Measurements from ENCODE around the gene YLPM1.

YLPM1 gene

DNA sequence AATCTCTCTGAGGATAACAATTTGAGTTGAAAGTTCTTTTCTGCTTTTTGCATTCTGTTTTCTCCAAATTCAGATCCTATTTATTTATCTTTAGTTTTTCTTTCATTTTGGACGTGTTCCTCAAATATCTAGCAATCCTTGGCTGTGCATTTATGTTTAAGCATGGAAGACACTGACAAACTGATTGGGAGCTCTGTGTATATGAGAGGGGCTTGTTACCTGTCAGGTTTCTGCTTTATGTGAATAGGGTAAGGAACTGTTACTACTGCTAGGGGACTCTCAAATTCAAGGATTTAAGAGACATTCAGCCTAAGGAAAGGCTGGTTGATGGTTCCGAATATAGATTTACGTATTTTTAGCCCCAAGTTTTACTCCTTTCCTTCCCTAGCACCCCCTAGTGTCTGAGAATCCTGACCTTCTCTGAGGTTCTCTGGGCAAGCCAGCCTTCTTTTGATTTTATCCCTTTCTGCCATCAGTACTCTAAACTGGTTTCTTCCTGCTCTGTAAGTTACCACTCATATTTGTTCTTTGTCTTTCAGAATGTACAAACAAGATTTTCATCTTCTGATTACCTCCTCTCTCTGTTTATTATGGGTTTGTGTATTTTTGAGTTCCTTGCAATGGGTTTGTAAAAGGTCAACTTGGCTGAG is 30.5 kb downstream of the YLPM1 start:
- DNase-seq (ENCODE audit: low read depth in 2 of 2), result no peak

DNA sequence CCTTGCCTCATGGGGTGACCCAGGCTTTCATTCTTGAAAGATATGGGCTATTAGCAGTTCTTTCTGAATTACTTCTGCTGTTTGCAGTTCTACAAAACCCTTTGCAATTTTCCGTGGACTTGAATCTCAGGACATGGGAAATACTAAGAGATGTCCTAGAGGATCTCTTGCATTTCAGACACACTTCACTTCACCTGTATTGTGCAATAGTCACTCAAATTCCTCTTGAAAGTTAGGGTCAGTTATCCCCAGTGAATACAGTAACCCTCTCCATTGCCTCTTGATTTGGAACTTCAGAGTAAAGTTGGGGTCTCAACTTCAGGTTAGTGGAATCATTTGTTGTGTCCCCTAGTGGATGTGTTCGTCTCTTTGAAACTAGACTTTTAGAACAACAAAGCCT is 31.8 kb downstream of the YLPM1 start:
- no peak for DNase-seq (ENCODE audit: low read depth in 2 of 2)

DNA sequence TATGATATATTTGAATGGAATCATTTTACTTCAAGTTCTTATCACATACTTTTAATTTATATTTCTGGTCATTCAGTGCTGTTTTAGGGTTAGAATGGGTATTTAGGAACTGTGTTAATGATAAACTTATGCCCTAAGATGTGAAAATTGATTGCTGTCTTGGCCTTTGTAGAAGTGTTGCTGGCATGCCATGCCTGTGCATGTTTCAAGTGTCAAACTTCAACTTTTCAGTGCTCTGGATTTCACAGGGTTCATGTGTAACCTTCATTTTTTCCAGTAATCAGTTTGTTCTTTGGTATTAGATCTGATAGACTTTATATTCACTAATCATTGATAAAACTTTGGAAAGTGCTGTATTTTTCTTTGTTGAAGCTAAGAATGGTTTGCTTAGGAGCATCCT is 36.6 kb downstream of the YLPM1 start:
- DNase-seq (ENCODE audit: low read depth in 2 of 2), result no peak

DNA sequence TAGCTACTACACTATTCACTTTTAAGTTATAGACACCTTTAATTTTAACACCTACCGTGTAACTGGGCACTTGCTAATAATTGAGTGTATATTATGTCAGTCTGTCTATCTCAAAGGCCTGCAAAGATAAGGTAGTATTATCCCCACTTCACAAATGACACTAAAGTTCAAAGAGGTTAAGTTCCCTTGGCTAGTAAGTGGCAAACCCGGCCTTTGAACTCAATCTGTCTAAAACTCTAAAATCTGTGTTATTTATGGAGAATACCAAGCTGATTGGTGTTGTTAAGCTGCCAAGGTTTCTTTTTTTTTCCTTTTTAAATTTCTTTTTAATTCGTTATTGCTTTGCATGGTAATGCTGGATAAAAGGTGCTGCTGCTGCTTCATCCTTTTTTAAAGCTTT is 37.7 kb downstream of the YLPM1 start:
- DNase-seq (ENCODE audit: low read depth in 2 of 2), result no peak

DNA sequence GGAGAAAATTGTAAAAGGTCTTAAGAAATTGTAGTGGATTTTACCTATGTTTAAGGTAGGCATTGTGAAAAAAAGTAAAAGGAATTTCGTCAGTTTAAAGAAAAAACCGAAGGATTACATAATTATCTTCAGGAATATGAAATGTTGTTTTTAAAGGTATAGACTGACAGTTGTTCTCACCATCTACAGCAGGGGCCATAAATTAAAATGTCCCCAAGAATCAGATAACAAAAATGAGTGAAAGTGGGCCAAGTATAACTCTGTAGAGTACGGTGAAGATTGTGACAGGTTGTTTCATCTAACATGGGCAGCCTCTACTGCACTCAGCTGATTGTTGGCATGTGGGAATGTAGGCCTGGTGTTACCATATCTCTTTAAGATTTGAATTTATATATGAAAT is 38.3 kb downstream of the YLPM1 start:
- no peak for DNase-seq (ENCODE audit: low read depth in 2 of 2)

DNA sequence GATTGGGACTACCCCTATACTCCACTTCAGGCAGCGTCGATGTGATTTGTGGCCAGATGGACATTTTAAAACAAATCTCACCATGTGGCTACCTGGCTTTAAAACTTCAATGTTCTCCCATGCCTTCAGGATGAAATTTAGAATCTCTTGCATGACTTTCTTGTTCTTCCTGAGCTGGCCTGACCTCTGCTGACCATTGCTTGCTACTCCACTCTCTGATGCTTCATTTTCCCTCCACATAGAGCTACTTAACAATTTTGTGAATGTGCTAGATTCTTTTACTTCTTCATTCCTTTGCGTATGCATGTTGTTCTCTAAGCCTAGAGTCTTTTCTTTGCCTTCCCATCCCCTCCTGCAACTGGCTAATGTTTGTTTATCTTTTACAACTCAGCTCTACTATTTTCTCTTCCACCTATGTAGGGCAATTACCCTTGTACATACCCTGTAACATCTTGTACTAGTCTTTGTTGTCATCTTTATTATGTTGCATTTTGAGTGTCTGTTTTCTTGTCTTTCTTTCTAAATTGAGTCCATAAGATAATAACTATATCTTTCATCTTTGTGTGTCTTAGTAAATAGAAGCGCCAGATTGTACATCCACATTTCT is 41.2 kb downstream of the YLPM1 start:
- peak in 1 of 2 experiments; percentile 23 for DNase-seq (ENCODE audit: low read depth in 2 of 2)

DNA sequence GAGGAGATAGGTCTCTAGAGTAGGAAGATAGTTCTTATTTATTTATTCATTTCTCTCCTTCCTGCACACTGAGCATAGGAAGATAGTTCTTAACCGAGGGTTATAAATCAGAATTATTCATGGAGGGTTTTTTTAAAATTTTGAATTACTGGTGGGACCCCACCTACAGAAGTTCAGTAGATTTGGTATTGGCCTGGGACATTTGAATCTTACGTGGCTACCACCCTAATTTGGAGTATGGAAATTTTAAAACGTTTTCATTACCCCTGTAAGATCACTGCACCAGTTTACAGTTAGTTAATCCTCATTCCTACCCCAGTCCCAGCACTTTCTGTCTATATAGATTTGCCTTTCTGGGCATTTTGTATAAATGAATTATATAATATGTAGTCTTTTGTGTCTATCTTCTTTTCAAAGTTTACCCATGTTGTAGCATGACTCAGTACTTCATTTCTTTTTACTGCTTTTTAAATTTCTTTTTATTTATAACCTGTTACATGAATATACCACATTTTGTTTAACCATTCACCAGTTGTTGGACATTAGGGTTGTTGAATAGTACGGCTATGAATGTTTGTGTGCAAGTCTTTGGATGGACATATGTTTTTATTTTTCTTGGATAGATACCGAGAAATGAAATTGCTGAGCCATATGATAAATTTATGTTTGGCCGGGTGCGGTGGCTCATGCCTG is 44.9 kb downstream of the YLPM1 start:
- no peak for DNase-seq (ENCODE audit: low read depth in 2 of 2)

DNA sequence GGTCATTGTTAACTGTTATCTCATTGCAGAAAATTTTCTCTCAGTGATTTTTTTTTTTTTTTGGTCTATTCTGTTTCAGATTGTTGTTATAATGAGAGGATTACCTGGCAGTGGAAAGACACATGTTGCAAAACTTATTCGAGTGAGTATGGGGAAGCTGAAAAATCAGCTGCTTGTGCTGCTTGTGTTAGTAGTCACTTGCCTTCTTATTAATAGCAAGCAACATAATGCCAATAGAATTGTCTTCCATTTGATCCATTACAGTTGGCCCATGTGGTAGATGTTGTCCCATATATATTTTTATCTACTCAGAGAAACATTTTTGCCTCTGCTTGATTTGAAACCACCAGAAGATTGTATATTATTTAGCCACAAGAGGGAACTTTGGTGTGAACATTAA is 53.0 kb downstream of the YLPM1 start:
- DNase-seq (ENCODE audit: low read depth in 2 of 2), result no peak

DNA sequence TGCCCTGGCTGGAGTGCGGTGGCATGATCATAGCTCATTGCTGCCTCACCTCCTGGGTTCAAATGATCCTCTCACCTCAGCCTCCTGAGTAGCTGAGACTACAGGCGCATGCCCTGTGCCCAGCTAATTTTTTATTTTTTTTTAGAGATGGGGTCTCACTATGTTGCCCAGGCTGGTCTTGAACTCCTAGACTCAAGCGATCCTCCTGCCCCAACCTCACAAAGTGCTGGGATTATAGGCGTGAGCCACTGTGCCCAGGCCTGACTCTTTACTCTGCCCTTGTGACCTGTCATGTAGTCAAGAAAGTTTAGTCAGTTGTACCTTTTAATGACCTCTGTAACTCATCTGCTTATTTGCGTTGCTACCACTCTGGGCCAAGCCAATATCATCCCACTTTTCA is 57.2 kb downstream of the YLPM1 start:
- no peak for DNase-seq (ENCODE audit: low read depth in 2 of 2)

DNA sequence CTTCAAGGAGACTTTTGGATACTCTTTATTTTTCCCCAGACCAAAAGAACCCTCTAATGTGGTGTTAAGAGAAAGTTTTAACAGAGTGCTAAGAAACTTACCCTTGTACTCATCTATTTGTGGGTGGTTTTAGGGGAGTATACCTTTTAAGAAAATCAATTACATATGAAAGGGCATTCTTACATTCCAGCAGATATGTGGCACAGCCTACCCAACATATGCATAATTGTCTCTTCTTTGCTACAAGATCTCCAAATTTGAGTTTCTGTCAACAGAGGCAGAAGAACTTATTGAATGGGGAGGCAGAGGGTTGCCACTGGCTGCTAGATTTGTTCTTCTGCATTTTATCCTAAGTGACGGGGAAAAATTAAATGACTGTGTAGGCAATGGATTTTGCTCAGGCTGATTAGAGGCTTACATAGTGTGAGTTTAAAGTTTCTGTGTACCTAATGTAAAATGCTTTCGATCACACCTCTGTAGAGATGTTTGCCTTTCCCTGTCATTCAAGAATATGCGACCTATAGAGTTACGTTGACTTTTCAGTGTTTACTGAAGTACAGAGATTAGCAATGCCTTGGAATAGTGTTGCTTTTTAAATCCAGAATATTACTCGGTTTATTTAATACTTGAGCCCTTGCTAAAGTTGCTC is 58.3 kb downstream of the YLPM1 start:
- no peak for DNase-seq (ENCODE audit: low read depth in 2 of 2)

DNA sequence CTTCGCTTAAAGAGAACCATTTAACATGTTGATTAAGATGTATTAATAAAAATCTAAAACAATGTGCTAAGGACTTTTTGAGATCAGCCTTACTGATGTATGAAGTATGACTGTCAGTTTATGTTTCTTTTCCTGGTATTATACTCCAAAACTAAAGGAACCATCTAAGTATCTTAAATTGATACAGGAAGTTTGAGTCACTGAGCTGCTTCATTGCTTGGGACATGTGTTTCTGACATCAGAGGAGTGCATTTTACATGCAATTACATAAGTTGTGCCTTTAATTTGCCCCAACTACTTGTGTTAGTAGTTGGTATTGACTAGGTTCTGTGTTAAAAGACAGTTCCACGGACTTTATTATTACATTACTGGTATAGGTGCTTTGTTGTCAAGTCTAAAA is 61.9 kb downstream of the YLPM1 start:
- no peak for DNase-seq (ENCODE audit: low read depth in 2 of 2)

DNA sequence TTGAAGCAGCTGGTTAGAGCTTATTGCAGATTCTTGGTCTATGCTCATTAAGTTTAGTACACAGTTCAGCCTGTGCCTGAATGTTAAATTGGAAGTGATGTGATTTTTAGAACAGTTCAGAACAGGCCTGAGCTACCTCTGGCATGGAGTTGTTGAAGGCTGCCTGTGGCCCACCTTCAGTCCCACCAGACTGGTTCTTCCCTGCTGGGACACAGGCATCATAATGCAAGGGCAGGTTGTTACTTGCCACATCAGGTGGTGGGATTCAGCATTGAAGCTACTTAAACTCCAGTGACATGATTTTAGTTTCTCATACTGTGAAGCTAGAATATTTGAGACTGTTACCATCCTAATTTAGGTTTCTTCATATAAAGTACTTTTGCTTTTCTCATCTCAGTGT is 63.5 kb downstream of the YLPM1 start:
- DNase-seq (ENCODE audit: low read depth in 2 of 2), result no peak

DNA sequence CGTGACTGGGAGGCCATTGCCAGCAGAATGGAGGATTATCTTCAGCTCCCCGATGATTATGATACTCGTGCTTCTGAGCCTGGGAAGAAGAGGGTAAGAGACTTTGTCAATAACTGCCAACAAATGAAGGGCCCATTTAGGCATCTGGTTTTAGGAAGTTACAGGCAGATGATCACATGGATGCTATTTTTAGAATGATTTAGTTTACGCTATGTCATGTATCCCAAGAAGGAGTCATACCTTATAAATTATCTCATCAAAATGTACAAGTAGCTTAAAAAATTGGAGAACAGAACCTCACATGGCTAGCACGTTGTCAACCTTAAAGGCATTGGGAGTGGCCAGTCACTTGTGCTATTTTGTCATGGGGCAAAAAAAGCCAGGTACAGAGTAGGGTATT is 66.1 kb downstream of the YLPM1 start:
- no peak for DNase-seq (ENCODE audit: low read depth in 2 of 2)

DNA sequence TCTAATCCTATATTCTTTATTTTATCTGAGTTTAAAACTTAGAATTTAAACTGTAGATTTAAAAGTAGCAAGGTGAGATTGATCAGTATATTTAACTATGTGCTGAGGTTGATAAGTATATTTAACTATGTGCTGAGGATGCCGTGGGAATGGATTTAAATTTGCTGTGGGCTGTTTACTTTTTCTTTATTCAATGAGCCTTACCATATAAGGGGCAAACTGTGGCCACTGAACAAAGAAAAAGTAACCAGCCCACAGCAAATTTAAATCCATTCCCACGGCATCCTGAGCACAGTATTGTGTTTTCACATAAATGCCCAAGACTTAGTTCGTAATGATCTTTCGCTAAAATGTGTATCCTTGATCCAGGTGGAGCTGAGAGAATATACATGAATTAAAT is 69.7 kb downstream of the YLPM1 start:
- DNase-seq (ENCODE audit: low read depth in 2 of 2), result no peak

DNA sequence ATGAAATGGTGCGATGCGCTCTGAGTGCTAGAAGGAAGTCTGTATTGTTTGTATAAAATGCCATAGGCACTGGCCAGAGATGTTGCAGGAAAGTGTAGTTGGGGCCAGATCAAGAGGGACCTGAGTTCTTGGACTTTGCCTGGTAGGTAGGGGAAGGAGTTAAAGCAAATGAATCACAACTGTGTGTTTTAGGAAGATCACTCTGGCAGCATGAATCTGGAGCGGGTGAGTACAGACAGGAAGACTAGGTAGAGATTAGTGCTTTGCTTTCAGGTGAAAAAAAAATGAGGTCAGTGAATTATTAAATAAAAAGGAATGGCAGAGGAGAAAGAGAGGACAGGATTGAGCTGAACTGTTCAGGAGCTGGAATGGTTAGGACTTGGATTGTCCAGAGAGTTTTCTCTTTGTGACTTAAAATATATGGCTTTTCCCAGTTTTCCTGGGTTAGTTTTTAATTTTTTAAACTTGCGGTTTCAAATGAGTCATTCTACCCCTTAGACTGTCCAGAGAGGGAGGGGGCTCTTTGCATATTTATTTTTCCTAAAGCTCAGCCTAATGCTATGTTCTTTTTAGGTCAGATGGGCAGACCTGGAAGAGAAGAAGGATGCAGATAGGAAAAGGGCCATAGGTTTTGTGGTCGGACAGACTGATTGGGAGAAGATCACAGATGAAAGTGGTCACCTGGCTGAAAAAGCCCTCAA is 71.7 kb downstream of the YLPM1 start:
- no peak for DNase-seq (ENCODE audit: low read depth in 2 of 2)

DNA sequence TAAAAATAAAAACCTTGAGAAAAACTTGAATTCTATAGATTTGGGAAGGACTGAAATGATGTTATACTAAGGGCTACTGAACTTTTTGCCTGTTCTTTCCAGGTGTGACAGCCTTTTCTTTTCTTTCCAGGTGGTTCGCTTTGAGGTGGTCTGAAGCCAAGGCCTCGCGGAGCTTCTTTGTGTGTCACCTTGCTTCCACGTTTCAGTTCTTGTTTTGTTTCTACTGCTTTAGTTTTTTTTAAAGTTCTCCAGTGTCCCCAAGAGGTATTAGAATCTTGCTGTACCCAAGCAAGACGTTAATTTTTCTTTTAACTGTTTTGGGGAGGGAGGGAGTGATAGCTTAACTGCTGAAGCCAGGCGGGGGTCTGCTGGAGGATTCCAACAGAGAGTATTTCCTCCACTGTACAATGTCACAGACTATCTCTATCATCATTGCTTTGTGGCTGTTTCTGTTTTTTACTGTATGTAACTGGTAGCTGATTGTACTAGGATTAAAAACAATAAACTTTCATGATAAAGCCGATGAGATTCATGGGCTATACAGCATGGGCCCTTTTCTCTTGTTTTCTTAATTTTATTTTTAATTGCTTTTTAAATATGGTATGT is 72.6 kb downstream of the YLPM1 start:
- DNase-seq (ENCODE audit: low read depth in 2 of 2), result no peak

DNA sequence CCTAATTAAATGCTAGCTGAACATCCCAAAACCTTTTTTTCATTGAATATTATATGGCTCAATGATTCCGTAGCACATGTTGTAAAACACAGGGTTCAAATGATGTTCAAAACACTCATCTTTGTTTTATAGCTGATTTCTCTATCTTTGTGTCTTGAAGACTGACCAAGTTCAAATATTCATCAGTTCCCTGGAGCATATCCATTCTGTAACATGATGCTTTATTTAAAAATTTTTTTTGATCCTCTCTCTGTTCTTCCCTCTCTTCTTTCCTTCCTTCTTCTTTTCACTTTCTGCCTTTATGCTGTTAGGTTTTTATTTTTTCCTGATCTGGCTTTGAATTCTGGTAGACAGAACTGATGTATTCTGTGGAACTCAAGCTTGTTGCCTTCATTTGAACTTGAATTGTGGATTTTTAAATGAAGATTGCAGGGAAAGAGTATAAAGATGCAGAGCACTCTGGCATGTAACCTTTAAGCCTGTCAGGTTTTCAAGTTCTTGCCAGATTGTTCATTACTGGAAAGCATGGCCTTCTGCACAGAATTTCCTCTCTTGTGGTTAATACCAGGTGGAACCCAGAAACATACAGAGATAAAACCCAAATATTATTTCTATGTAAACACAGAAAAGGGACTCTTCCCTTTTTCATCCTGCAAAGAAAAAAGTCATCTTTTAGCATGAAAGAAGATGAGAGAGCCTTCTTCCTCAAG is 73.3 kb downstream of the YLPM1 start:
- DNase-seq (ENCODE audit: low read depth in 2 of 2), result no peak

DNA sequence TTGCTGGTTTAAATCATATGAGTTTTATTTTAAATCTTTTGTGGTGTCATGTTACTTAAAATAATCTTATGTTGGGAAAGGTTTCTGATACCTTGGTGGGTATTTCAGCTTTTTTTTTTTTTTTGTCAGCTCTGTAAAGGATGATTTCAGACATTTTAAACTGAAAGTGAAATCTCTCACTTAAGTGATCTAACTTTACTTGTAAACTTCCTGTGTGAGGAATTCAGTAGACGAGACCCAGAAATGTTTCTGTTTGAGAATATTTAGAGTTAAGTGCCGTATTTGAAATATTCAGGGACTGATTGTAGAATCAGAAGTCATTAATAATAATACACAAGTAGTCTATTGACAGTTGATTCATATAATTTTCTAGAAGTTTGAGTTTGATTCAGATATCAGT is 75.0 kb downstream of the YLPM1 start:
- no peak for DNase-seq (ENCODE audit: low read depth in 2 of 2)

DNA sequence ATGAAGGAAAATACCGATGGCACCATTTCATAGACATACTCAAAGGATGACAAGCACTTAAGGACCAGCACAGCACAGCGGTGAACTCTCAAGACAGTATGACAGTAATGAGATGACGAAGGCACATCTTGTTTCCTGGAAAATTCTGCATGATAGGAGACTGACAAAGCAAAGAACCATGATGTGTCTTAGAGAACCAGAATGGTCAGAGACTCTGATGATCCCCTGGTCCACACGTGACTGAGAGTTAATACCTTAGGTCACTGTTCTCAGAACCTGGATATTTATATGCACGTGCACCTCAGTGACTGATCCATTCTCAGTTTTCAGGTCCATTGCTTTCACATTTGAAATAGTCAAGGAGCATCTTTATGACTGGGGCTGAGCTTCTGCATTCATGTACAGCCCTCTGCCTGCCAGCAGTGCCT is 77.5 kb downstream of the YLPM1 start:
- DNase-seq (ENCODE audit: low read depth in 2 of 2), result no peak

DNA sequence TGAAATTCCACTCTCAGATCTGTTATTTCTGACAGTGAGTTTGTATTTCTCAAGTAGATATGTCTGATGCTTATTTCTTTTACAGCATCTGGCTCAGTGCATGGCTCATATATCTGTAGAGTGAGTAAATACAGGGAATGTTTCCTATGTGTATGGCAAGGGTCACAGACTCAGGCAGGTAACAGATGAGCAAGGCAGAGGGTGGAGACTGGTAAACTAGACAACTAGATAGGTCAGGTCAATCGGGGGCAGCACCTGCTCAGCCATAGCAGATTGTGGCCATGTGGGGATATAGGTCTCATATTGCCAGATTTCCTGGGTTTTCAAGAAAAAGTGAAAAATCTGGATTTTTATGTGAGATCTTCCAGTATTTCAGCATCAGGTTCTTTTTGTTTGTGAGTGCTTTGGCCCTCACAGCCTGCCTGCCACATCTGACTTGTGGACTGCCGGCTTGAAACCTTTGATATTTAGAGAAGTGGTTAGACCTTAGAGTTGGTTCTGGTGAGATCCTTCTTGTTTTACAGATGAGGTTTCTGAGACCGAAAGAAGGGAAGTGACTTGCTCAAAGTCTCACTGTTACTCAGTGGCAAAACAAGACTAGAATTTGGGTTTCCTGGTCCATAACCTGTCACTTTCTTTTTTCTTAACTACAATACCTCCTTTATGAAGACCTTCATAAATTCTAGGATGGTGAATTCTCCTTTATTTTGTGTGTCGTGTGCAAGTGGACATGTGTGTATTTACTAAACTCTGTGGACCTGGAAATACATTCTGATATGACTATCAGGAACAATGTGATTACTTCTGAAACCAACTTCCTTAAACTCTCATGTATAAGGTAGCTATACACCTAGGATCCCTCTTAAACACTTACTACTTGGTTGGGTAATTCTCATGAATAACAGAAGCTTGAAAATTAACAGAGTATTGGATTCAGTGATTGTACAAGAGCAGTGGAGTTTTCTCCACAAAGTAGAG is 78.4 kb downstream of the YLPM1 start:
- DNase-seq (ENCODE audit: low read depth in 2 of 2), result no peak

Measured in fibroblast of skin of left quadriceps (primary cell).